ENCODE measurements around the gene ALG12.

DNA sequence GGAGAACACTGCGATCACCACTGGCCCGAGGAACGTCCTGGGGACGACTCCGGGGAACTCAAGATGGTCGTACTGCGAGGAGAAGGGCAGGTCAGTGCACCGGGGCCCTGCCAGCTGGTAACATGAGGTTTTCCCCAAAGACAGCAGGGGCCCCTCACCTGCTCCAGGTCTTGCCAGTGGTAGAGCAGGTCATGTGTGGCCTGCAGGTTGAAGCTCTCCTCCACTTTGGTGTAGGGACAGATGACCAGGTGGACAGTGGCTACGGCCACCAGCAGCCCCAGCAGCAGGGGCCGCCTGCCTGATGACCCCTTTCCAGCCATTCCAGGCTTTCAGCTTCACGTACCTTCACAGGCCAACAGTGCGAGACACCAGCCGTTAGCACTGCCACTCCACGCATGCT is 4.8 kb downstream of the ALG12 start:
- TF ChIP-seq, protein P1, sequence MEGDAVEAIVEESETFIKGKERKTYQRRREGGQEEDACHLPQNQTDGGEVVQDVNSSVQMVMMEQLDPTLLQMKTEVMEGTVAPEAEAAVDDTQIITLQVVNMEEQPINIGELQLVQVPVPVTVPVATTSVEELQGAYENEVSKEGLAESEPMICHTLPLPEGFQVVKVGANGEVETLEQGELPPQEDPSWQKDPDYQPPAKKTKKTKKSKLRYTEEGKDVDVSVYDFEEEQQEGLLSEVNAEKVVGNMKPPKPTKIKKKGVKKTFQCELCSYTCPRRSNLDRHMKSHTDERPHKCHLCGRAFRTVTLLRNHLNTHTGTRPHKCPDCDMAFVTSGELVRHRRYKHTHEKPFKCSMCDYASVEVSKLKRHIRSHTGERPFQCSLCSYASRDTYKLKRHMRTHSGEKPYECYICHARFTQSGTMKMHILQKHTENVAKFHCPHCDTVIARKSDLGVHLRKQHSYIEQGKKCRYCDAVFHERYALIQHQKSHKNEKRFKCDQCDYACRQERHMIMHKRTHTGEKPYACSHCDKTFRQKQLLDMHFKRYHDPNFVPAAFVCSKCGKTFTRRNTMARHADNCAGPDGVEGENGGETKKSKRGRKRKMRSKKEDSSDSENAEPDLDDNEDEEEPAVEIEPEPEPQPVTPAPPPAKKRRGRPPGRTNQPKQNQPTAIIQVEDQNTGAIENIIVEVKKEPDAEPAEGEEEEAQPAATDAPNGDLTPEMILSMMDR (IDR thresholded peaks at IDR 0.05) = no peak
- no peak for TF ChIP-seq POLR2A (IDR thresholded peaks at IDR 0.05)
